Thymus (tissue), 11 donors: ENCODE results near the gene KRT80. TPM values are rescaled to one million over a fixed set of nuclear protein-coding genes. Genes with fewer than 3 reads are reported as not detected.

Experiments
- DNase-seq, 9 donors: peaks; one replicate each; pipeline ENCODE4 v3.0.0-alpha.2; 2013; ENCODE audit warnings: low spot score in 9 of 9, low read depth in 6 of 9, missing footprints in 1 of 9
- H3K27ac ChIP-seq, 2 donors: one replicate each; pipeline ENCODE4 v1.5.1; 2013; ENCODE audit warnings: control low read depth in 1 of 2, low read depth in 1 of 2, low read length in 1 of 2, mild to moderate bottlenecking in 1 of 2, moderate library complexity in 1 of 2
- H3K27me3 ChIP-seq, 2 donors: one replicate each; pipeline ENCODE4 v1.5.1; 2013; ENCODE audit warnings: low read length in 1 of 2; ENCODE audit not compliant: control insufficient read depth in 2 of 2, insufficient read depth in 1 of 2
- H3K36me3 ChIP-seq, 2 donors: one replicate each; pipeline ENCODE4 v1.5.1; 2013; ENCODE audit warnings: low read length in 1 of 2, mild to moderate bottlenecking in 1 of 2, moderate library complexity in 1 of 2; ENCODE audit not compliant: control insufficient read depth in 2 of 2, insufficient read depth in 2 of 2
- H3K4me1 ChIP-seq, 2 donors: one replicate each; pipeline ENCODE4 v1.5.1; 2013; ENCODE audit warnings: low read length in 2 of 2; ENCODE audit not compliant: control insufficient read depth in 2 of 2, insufficient read depth in 2 of 2
- H3K4me3 ChIP-seq, 2 donors: one replicate each; pipeline ENCODE4 v1.5.1; 2013; ENCODE audit warnings: low read length in 2 of 2, control low read depth in 1 of 2, mild to moderate bottlenecking in 1 of 2
- H3K9me3 ChIP-seq, 2 donors: one replicate each; pipeline ENCODE4 v1.5.1; 2013; ENCODE audit warnings: low read length in 1 of 2, mild to moderate bottlenecking in 1 of 2; ENCODE audit not compliant: control insufficient read depth in 2 of 2, insufficient read depth in 1 of 2
- WGBS: extraction: QIAGEN DNeasy Blood & Tissue Kit; methylation state at CpG from one replicate; pipeline ENCODE4 v1.1.7; 2013; 5-methylcytosine and 5-hydroxymethylcytosine counted together
- polyA plus RNA-seq: library from polyadenylated mRNA; stranded (reverse); fragments of 200-250 nt; gene quantifications from one replicate; pipeline ENCODE4 v1.2.3, GENCODE V29; 2013
- total RNA-seq: library from RNA; stranded (reverse); fragments of 120-200 nt; gene quantifications from one replicate; pipeline ENCODE4 v1.2.4, GENCODE V29; 2013
- donor health status: healthy.

Gene KRT80
- total and polyA plus RNA-seq, 2 donors = 0.14 to 4.8 TPM

DNA sequence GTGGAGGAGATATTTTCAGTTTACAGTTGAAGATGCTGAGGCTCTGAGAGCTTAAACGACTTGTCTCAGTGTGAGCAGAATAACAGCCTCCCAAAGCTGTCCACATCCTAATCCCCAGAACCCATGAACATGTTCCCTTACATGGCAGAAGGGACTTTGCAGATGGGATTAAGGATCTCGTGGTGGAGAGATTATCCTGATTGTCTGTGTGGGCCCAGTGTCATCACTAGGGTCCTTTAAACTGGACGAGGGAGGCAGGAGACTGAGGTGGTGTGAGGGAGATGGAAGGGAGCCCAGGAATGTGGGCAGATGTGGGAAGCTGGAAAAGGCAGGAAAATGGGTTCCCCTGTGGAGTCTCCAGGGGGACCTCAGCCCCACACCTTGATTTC, 9.6 kb upstream of the KRT80 start:
- H3K27me3 ChIP-seq = peaks cover 0 to 27% of the 10 kb centered on the region in 2 donors
- peaks cover 0 to 3% of the 10 kb centered on the region in 2 donors for H3K4me1 ChIP-seq
- no peaks in the 10 kb centered on the region for H3K9me3 ChIP-seq
- DNase-seq = no peak
- 80% methylated on average over 3 of the region's 3 CpGs for WGBS
- H3K27ac ChIP-seq = no peak overlapping the region
- no peaks in the 10 kb centered on the region for H3K36me3 ChIP-seq
- no peak overlapping the region for H3K4me3 ChIP-seq

GRCh38 chr12:52200781-52201450, 9.1 kb upstream of the KRT80 start:
- no peak overlapping the region for H3K27ac ChIP-seq
- DNase-seq = no peak
- no peaks in the 10 kb centered on the region for H3K9me3 ChIP-seq
- peaks cover 0 to 27% of the 10 kb centered on the region in 2 donors for H3K27me3 ChIP-seq
- no peak overlapping the region for H3K4me3 ChIP-seq
- peaks cover 0 to 3% of the 10 kb centered on the region in 2 donors for H3K4me1 ChIP-seq
- no peaks in the 10 kb centered on the region for H3K36me3 ChIP-seq
- WGBS = 90% methylated on average over 15 of the region's 15 CpGs

DNA sequence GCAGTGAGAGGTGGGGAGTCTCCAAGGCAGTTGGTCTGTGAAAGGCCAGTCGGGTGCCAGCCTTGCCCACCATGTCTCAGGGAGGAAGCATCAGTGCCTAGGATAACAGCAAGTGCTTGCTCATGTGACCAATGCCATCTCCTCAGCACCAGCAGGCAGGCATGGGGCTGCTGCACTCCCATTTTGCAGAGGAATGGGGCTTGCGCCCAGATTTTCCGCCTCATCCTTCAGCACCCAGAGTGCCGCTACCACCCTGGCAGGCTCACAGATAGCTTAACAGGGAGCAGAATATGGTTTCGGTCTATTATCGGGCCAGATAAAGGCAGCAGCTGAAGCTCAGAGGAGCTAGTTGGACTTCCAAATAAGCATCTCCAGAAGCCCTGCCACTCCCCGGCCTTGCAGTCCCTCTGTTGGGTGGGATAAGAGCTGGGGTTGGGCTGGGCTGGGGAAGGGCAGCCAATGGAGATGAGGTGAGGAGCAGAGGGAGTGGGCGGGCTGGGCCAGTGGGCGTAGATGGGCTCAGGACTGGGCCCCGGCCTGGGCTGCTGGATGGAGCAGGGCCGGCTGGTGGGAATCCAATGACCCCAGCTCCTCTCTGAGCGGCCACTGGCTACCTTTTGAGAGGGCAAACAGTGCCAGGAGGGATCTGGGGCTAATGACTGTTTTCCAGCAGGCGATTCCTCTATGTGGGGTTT, 8.4 kb upstream of the KRT80 start:
- WGBS = 98% methylated on average over 13 of the region's 13 CpGs
- Histone ChIP-seq H3K9me3 (no peaks in the 10 kb centered on the region), H3K27ac (no peak overlapping the region), H3K4me3 (no peak overlapping the region), H3K27me3 (peaks cover 0 to 27% of the 10 kb centered on the region in 2 donors), H3K4me1 (peaks cover 0 to 3% of the 10 kb centered on the region in 2 donors), H3K36me3 (no peaks in the 10 kb centered on the region)
- no peak for DNase-seq

DNA sequence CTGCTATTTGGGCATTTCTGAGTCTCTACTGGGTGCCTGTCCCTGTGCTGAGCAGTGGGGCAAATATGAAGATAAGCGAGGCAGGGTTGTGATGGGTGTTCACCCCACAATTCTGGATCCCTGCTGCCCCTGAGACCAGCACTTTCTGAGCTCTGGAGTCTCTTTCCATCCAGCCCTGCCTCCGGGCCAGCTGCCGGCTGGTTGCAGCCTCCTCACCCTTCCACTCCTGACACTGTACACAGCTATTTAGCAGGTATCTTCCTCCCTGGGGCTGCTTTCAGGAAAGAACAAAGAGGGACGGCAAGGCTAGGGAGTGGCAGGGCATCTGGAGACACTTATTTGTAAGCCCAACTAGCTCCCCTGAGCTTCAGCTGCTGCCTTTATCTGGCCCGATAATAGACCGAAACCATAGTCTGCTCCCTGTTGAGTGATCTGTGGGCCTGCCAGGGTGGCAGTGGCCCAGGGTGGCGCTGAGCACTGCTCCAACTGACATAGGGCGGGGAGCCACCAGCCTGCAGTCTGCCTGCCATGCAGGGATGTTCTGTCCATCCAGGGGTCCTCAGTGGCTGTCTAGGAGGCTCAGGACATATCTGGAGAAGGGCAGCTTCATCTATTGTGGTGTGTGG, 7.6 kb upstream of the KRT80 start:
- H3K4me1 ChIP-seq = peaks cover 0 to 3% of the 10 kb centered on the region in 2 donors
- H3K36me3 ChIP-seq = no peaks in the 10 kb centered on the region
- H3K4me3 ChIP-seq = no peak overlapping the region
- WGBS = 97% methylated on average over 8 of the region's 8 CpGs
- H3K27ac ChIP-seq = no peak overlapping the region
- no peak for DNase-seq
- H3K27me3 ChIP-seq = peaks cover 0 to 25% of the 10 kb centered on the region in 2 donors
- no peaks in the 10 kb centered on the region for H3K9me3 ChIP-seq

DNA sequence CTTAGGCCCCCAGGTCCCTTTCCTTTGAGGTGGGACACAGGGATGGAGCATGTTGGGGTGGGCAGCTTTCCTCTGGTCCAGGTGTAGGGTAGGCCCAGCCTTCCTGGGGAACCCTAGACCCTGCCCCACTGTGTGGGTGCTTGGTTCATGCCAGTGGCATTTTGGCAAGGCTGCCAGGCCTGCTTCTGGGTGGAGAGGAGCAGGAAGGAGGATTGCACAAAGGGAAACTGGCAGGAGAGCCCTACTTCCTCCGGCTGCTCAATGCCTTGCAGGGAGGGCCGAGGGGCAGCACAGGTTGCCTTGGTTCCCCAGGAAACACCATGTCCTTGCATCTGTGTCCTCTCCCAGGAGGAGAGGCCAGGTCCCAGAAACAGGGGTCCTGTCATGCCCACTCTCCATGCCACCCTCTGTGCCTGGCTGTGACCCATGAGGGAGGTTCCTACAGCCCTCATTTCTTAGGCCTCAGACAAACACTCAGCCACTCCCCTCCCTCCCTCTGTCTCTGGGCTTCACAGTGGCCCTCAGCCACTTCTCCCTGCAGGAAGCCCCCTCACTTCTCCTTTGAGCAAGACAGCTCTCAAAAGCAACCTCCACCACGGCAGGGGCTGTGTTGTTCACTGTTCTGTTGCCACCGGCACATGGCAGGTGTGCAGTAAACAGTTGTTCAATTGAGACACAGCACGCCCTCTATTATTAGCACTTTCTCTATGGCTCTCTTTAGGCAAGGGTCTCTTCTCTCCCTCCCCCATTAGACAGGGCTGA, 6.8 kb upstream of the KRT80 start:
- Histone ChIP-seq H3K27ac (no peak overlapping the region), H3K4me1 (peaks cover 0 to 3% of the 10 kb centered on the region in 2 donors), H3K36me3 (no peaks in the 10 kb centered on the region), H3K27me3 (peaks cover 0 to 19% of the 10 kb centered on the region in 2 donors), H3K4me3 (no peak overlapping the region), H3K9me3 (no peaks in the 10 kb centered on the region)
- WGBS = 49% methylated on average over 5 of the region's 5 CpGs
- DNase-seq = no peak

DNA sequence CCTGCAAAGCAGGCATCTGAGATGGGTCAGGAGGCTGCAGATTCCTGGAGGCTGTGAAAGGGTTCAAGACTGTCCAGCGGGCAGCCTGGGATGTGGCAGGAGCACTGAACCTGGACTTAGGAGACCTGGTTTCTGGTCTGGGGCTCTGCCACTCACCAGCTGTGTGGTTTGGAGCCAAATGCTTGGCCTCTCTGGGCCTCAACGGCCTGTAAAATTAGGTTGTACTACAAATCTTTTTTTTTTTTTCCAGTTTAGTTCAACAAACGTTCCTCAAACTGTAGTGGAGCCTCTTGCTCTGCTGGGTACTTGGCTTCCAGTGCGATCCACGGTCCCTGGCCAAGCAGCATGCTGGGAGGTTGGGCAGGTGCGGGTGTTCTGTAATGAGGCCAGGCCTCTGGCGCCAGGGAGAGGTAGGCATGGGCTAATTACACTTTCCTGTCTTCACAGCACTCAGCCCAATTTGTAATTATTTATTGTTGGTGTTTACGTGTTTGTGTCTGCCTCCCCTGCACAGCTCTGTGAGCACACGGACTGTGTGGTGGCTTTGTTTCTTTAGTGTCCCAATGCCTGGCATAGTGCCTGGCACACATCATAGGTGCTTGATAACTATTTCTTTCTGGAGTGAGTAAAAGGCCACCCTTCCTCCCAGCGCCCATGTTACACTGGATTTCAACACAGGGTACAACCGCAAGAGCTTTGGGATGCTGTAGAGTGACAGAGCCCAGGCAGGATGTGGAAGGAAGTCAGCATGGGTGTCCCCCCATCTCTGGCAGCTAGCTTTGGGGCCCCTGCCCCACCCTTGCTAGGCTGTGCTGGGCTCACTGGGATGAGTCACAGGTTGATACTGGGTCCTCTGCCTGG, 5.8 kb upstream of the KRT80 start:
- H3K27ac ChIP-seq = no peak overlapping the region

GRCh38 chr12:52195065-52195730, 3.4 kb upstream of the KRT80 start:
- H3K4me3 ChIP-seq = no peak overlapping the region
- H3K27me3 ChIP-seq = peaks cover 0 to 3% of the 10 kb centered on the region in 2 donors
- no peak overlapping the region for H3K27ac ChIP-seq
- 92% methylated on average over 8 of the region's 8 CpGs for WGBS
- DNase-seq = no peak
- H3K36me3 ChIP-seq = no peaks in the 10 kb centered on the region
- H3K4me1 ChIP-seq = no peaks in the 10 kb centered on the region
- H3K9me3 ChIP-seq = no peaks in the 10 kb centered on the region

More for the DNA sequence above, 5.8 kb upstream of the KRT80 start:
- no peaks in the 10 kb centered on the region for H3K9me3 ChIP-seq
- no peaks in the 10 kb centered on the region for H3K36me3 ChIP-seq
- peaks cover 0 to 12% of the 10 kb centered on the region in 2 donors for H3K27me3 ChIP-seq
- DNase-seq = no peak
- H3K4me3 ChIP-seq = no peak overlapping the region
- peaks cover 0 to 3% of the 10 kb centered on the region in 2 donors for H3K4me1 ChIP-seq
- 80% methylated on average over 11 of the region's 11 CpGs for WGBS

- no peak for DNase-seq
- no peak overlapping the region for H3K27ac ChIP-seq
- WGBS = 52% methylated on average over 6 of the region's 6 CpGs
- no peaks in the 10 kb centered on the region for H3K4me1 ChIP-seq
- no peak overlapping the region for H3K4me3 ChIP-seq
- H3K27me3 ChIP-seq = peaks cover 0 to 3% of the 10 kb centered on the region in 2 donors
- no peaks in the 10 kb centered on the region for H3K36me3 ChIP-seq
- no peaks in the 10 kb centered on the region for H3K9me3 ChIP-seq
Measured at GRCh38 chr12:52193991-52194390, 2.2 kb upstream of the KRT80 start.
